Left ventricle myocardium inferior (tissue), 1 donor: ENCODE results near the gene DBP. TPM values are rescaled to one million over a fixed set of nuclear protein-coding genes. Genes with fewer than 3 reads are reported as not detected.
"Not testable (repeated sequence)": the region's sequence is repeated elsewhere in the genome, so short reads cannot be mapped to it uniquely, and the experiment has no call there.

ENCODE experiments used
- DNase-seq: peaks from one replicate; pipeline ENCODE4 v3.0.0-alpha.2; 2020
- H3K27ac ChIP-seq: fragments of 200-600 bp; replicated peaks from 2 replicates; pipeline ENCODE4 v1.8.0; 2021
- H3K27me3 ChIP-seq: fragments of 200-600 bp; 2 replicates; pipeline ENCODE4 v1.8.0; 2021; ENCODE audit warnings: low read depth
- H3K36me3 ChIP-seq: fragments of 200-600 bp; 2 replicates; pipeline ENCODE4 v1.8.0; 2021
- H3K4me1 ChIP-seq: fragments of 200-600 bp; 2 replicates; pipeline ENCODE4 v1.8.0; 2021
- H3K4me3 ChIP-seq: fragments of 200-600 bp; 2 replicates; pipeline ENCODE4 v1.8.0; 2021; ENCODE audit warnings: mild to moderate bottlenecking, moderate library complexity
- H3K9me3 ChIP-seq: fragments of 200-600 bp; replicated peaks from 2 replicates; pipeline ENCODE4 v1.8.0; 2021
- intact Hi-C: fragments of 100-400 bp; cut with micrococcal nuclease; formaldehyde crosslinking; loops from one replicate; pipeline ENCODE4 v1.11.0; 2022
- total RNA-seq: library from RNA; stranded (reverse); fragmentation: NEBNext Ultra II Directional; extraction: Animal tissue kit (Norgen Biotek cat#: 25700); gene quantifications from one replicate; pipeline ENCODE4 v1.2.1, GENCODE V29; 2021
- TF ChIP-seq, protein P1 (sequence below): fragments of 200-600 bp; IDR thresholded peaks from 2 replicates; pipeline ENCODE4 v1.8.0; 2021; ENCODE audit warnings: antibody characterized with exemption, mild to moderate bottlenecking, borderline replicate concordance
- donor health status: DM: no; HTN: yes; CAD: no; lungs with severe emphysema.

The DBP gene
- total RNA-seq, 1 donor from 2014 or later, result 7.9 TPM

DNA sequence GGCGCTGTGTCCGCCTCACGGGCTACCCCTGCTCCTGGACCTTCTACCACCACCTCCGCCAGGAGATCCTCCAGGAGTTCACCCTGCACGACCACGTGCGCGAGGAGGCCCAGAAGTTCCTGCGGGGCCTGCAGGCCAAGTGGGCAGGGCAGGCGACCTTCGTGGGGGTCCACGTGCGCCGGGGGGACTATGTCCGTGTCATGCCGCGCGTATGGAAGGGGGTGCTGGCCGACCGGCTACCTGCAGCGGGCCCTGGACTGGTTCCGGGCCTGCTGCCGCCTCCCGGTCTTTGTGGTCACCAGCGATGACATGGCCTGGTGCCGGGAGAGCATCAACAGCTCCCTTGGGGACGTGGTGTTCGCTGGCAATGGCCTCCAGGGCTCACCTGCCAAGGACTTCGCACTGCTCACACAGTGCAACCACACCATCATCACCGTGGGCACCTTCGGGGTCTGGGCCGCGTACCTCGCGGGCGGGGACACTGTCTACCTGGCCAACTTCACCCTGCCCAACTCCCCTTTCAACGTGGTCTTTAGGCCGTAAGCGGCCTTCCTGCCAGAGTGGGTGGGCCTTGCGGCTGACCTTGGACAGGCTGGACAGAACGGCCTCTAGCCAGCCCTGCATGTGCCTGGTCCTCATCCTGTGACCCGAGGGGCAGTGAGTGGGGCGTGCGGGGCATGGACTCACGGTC, 43.4 kb upstream of the DBP start:
- H3K9me3 ChIP-seq, result no peaks in the 10 kb centered on the region
- H3K4me1 ChIP-seq, result peaks cover 2% of the 10 kb centered on the region
- H3K27me3 ChIP-seq, result no peaks in the 10 kb centered on the region
- H3K4me3 ChIP-seq, result no peak overlapping the region
- no peaks in the 10 kb centered on the region for H3K36me3 ChIP-seq
- intact Hi-C loops, result no loop called here
- no peak for DNase-seq
- TF ChIP-seq, protein P1, sequence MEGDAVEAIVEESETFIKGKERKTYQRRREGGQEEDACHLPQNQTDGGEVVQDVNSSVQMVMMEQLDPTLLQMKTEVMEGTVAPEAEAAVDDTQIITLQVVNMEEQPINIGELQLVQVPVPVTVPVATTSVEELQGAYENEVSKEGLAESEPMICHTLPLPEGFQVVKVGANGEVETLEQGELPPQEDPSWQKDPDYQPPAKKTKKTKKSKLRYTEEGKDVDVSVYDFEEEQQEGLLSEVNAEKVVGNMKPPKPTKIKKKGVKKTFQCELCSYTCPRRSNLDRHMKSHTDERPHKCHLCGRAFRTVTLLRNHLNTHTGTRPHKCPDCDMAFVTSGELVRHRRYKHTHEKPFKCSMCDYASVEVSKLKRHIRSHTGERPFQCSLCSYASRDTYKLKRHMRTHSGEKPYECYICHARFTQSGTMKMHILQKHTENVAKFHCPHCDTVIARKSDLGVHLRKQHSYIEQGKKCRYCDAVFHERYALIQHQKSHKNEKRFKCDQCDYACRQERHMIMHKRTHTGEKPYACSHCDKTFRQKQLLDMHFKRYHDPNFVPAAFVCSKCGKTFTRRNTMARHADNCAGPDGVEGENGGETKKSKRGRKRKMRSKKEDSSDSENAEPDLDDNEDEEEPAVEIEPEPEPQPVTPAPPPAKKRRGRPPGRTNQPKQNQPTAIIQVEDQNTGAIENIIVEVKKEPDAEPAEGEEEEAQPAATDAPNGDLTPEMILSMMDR, result no peak
- no peak overlapping the region for H3K27ac ChIP-seq

DNA sequence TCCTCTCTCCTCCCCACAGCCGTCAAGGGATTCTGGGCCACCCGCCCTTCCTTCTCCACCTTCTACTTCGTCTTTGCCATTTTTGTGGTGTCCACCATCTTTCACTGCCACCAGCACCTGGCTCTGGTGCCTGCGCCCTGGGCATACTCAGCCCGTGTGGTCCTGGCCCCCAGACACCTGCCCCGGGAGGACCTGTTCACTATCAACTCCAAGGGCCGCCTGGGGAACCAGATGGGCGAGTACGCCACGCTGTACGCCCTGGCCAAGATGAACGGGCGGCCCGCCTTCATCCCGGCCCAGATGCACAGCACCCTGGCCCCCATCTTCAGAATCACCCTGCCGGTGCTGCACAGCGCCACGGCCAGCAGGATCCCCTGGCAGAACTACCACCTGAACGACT, 42.8 kb upstream of the DBP start:
- H3K9me3 ChIP-seq, H3K36me3 ChIP-seq, DNase-seq, H3K27me3 ChIP-seq, intact Hi-C loops, H3K4me3 ChIP-seq, H3K27ac ChIP-seq, H3K4me1 ChIP-seq: not testable (repeated sequence)

DNA sequence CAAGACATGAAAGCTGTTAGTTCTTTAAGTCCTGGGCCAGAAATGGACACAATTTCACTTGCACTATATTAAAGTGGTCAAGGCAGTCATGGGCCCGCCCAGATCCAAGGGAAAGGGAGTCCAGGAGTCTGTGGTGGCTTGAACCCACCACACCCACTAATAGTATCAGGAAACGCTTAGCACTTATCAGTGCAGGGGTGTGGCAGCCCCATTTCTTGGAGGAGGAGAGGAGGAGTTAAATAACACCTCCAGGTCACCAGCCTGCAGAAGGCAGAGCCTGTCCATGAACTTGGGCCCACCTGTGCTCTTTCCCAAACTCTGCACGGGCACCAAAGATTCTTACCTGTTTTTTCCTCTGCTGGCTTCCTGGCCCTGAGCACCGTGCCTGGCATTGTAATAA, 41.0 kb upstream of the DBP start:
- intact Hi-C loops, result no loop called here
- Histone ChIP-seq H3K4me3 (no peak overlapping the region), H3K9me3 (no peaks in the 10 kb centered on the region), H3K27ac (no peak overlapping the region), H3K4me1 (peaks cover 9% of the 10 kb centered on the region), H3K36me3 (no peaks in the 10 kb centered on the region), H3K27me3 (no peaks in the 10 kb centered on the region)
- TF ChIP-seq, protein P1, result no peak
- DNase-seq, result no peak

DNA sequence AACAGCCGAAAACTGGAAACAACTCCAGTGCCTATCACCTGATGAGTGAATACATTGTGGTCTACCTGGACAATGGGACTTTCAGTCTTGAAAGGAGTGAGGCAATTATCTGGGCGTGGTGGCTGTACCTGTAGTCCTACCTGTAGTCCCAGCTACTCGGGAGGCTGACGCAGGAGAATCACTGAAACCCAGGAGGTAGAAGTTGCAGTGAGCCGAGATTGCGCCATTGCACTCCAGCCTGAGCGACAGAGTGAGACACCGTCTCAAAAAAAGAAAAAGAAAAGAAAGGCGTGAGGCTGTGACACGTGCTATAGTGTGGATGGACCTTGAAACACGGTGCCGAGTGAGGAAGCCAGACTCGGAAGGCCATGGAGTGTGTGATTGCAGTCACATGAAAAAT, 39.7 kb upstream of the DBP start:
- Histone ChIP-seq H3K27me3 (no peaks in the 10 kb centered on the region), H3K9me3 (no peaks in the 10 kb centered on the region), H3K4me3 (no peak overlapping the region), H3K36me3 (no peaks in the 10 kb centered on the region), H3K27ac (no peak overlapping the region), H3K4me1 (peaks cover 9% of the 10 kb centered on the region)
- no peak for DNase-seq
- TF ChIP-seq, protein P1, result no peak
- intact Hi-C loops, result no loop called here

DNA sequence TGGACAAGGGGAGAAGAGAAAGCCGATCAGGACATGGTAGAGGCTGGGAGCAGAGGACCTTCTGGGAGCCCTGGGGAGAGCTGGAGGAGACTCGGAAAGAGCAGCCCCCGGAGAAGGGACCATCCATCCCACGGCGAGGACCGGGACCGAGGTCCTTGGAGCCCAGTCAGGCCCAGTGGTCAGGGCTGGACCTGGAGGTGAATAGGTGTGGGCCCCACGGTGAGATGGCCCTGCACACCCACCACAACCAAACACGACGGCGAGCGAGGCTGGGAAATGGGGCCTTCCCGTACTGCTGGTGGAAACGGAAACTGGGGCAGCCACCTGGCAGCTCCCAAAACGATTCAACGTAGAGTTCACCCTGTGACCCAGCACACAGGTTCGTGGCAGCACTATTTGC, 39.3 kb upstream of the DBP start:
- no peak for DNase-seq
- no peak overlapping the region for H3K27ac ChIP-seq
- no peaks in the 10 kb centered on the region for H3K36me3 ChIP-seq
- intact Hi-C loops, result no loop called here
- TF ChIP-seq, protein P1, result no peak
- no peaks in the 10 kb centered on the region for H3K9me3 ChIP-seq
- no peak overlapping the region for H3K4me3 ChIP-seq
- no peaks in the 10 kb centered on the region for H3K27me3 ChIP-seq
- peaks cover 9% of the 10 kb centered on the region for H3K4me1 ChIP-seq

DNA sequence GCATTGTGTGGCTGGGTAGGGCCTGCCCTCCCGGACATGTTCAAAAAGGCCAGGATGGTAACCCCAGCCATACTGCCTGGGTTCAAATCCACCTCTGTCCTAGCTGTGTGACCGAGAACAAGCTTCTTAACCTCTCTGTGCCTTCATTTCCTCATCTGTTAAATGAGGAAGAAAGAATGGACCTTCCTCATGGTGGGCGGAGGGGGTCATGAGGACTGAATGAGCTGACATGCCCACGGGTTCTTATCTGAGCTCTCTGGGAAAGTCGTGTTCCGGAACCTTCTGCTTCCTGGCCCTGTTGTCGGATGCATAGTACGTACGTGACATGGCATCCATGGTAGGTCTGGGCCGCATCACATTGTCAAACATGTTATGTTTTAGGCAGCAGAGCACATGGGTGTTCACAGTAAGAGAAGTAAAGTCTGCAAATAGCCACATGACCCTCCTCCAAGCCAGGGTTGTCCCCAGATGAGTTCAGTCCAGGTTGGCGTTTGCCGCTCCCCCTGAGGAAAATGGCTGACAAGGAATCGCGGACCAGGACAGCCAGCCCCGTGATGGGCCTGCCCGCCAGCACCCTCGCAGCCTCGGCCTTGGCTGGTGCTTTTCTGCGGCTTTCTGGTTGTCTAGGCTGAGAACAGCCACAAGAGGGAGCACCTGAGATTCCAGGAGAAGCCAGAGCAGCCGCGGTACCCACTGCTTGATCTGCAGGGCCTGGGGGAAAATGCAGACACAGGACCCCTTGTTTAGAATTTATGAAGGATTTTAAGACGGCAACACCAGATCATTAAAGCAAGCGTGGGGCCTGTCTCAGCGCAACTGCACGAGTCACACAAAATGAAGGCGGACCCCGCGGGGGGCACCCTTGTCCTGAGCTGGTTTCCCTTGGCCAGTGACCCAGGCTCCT, 38.0 kb upstream of the DBP start:
- no peaks in the 10 kb centered on the region for H3K36me3 ChIP-seq
- intact Hi-C loops, result no loop called here
- peaks cover 9% of the 10 kb centered on the region for H3K4me1 ChIP-seq
- peak overlapping the region; percentile 45 for H3K27ac ChIP-seq
- TF ChIP-seq, protein P1, result peak; percentile 90
- no peaks in the 10 kb centered on the region for H3K9me3 ChIP-seq
- DNase-seq, result peak; percentile 77
- no peak overlapping the region for H3K4me3 ChIP-seq
- no peaks in the 10 kb centered on the region for H3K27me3 ChIP-seq
